ENCODE results near the gene B4GALNT1. TPM values are rescaled to one million over a fixed set of nuclear protein-coding genes. Genes with fewer than 3 reads are reported as not detected.

The B4GALNT1 gene
- polyA plus RNA-seq, 3 donors: not detected

GRCh38 chr12:57580466-57580795 is 52.6 kb downstream of the B4GALNT1 start:
- H3K4me3 ChIP-seq (replicated peaks in 1 of 3; ENCODE audit: low read depth in 2 of 3, low read length in 3 of 3): no peak overlapping the region
- H3K27ac ChIP-seq (ENCODE audit: low read depth in 1 of 2, low read length in 2 of 2): no peak overlapping the region
- no peaks in the 10 kb centered on the region for H3K79me2 ChIP-seq (ENCODE audit: insufficient read depth, low read length)
- Mint-ChIP-seq H3K36me3 (no peaks in the 10 kb centered on the region), H3K27ac (no peak overlapping the region), H3K4me1 (peaks cover 22% of the 10 kb centered on the region), H3K4me3 (no peak overlapping the region), H3K27me3 (ENCODE audit: low read depth in 3 of 3) (peaks cover 11 to 20% (median 16%) of the 10 kb centered on the region in 3 donors), H3K9me3 (no peaks in the 10 kb centered on the region)
- no peaks in the 10 kb centered on the region for H4K20me1 ChIP-seq (ENCODE audit: insufficient read depth, low read length)
- no peak overlapping the region for H3K4me2 ChIP-seq (replicated peaks; ENCODE audit: extremely low read depth, low read length, poor library complexity, severe bottlenecking)
- H2AFZ ChIP-seq (ENCODE audit: insufficient read depth, low read depth, low read length, poor library complexity, severe bottlenecking): no peak overlapping the region
- H3K9ac ChIP-seq (ENCODE audit: insufficient read depth, low read length, poor library complexity, severe bottlenecking): no peak overlapping the region
- no CpG with 5 or more reads among the region's 4 CpGs for WGBS (ENCODE audit: insufficient coverage)
- peaks cover 0 to 8% of the 10 kb centered on the region in 2 donors for H3K27me3 ChIP-seq (ENCODE audit: control insufficient read depth in 2 of 2, insufficient read depth in 2 of 2, low read length in 2 of 2)
- no peak for DNase-seq
- intact Hi-C loops (cut with micrococcal nuclease): loop anchor here in 1 of 2 donors (5.0 to 10.0 kb wide), 2 partner anchors 42 to 114 kb away; partner anchors contain the start of gene OS9
- H3K36me3 ChIP-seq (replicated peaks in 1 of 2; ENCODE audit: control insufficient read depth in 1 of 2, insufficient read depth in 2 of 2, low read length in 2 of 2): no peaks in the 10 kb centered on the region
- TF ChIP-seq CTCF (IDR thresholded peaks at IDR 0.05): no peak
- H3K9me3 ChIP-seq (replicated peaks in 1 of 2; ENCODE audit: control insufficient read depth in 1 of 2, insufficient read depth in 1 of 2, low read length in 2 of 2): no peaks in the 10 kb centered on the region
- H3K4me1 ChIP-seq (ENCODE audit: control insufficient read depth in 1 of 2, insufficient read depth in 2 of 2, low read length in 2 of 2): peaks cover 14 to 16% of the 10 kb centered on the region in 2 donors

GRCh38 chr12:57579677-57580465 is 53.1 kb downstream of the B4GALNT1 start:
- WGBS (ENCODE audit: insufficient coverage): 89% methylated on average over 6 of the region's 8 CpGs
- H3K4me1 ChIP-seq (ENCODE audit: control insufficient read depth in 1 of 2, insufficient read depth in 2 of 2, low read length in 2 of 2): peaks cover 9 to 11% of the 10 kb centered on the region in 2 donors
- no peak for TF ChIP-seq CTCF (IDR thresholded peaks at IDR 0.05)
- no peak overlapping the region for H3K27ac ChIP-seq (ENCODE audit: low read depth in 1 of 2, low read length in 2 of 2)
- H2AFZ ChIP-seq (ENCODE audit: insufficient read depth, low read depth, low read length, poor library complexity, severe bottlenecking): no peak overlapping the region
- no peaks in the 10 kb centered on the region for H4K20me1 ChIP-seq (ENCODE audit: insufficient read depth, low read length)
- H3K36me3 ChIP-seq (replicated peaks in 1 of 2; ENCODE audit: control insufficient read depth in 1 of 2, insufficient read depth in 2 of 2, low read length in 2 of 2): no peaks in the 10 kb centered on the region
- intact Hi-C loops (cut with micrococcal nuclease): loop anchor here in 1 of 2 donors (5.0 to 10.0 kb wide), 2 partner anchors 42 to 115 kb away; partner anchors contain the start of gene OS9
- no peaks in the 10 kb centered on the region for H3K9me3 ChIP-seq (replicated peaks in 1 of 2; ENCODE audit: control insufficient read depth in 1 of 2, insufficient read depth in 1 of 2, low read length in 2 of 2)
- H3K9ac ChIP-seq (ENCODE audit: insufficient read depth, low read length, poor library complexity, severe bottlenecking): no peak overlapping the region
- no peak overlapping the region for H3K4me3 Mint-ChIP-seq
- H3K27me3 ChIP-seq (ENCODE audit: control insufficient read depth in 2 of 2, insufficient read depth in 2 of 2, low read length in 2 of 2): peaks cover 0 to 8% of the 10 kb centered on the region in 2 donors
- no peak for DNase-seq
- no peaks in the 10 kb centered on the region for H3K9me3 Mint-ChIP-seq
- H3K36me3 Mint-ChIP-seq: no peaks in the 10 kb centered on the region
- H3K27ac Mint-ChIP-seq: no peak overlapping the region
- no peak overlapping the region for H3K4me3 ChIP-seq (replicated peaks in 1 of 3; ENCODE audit: low read depth in 2 of 3, low read length in 3 of 3)
- H3K4me2 ChIP-seq (replicated peaks; ENCODE audit: extremely low read depth, low read length, poor library complexity, severe bottlenecking): no peak overlapping the region
- H3K79me2 ChIP-seq (ENCODE audit: insufficient read depth, low read length): no peaks in the 10 kb centered on the region
- peaks cover 16% of the 10 kb centered on the region for H3K4me1 Mint-ChIP-seq
- H3K27me3 Mint-ChIP-seq (ENCODE audit: low read depth in 3 of 3): peaks cover 15 to 20% (median 18%) of the 10 kb centered on the region in 3 donors
